NCI-H2227 (cell line): ENCODE measurements around the gene IMMT.
A peak's percentile ranks its signal among the peaks of the same experiment; 100 is the strongest.

ENCODE experiments used
- DNase-seq: peaks from one replicate; lab custom pipeline; 2025; ENCODE audit not compliant: unreplicated experiment; lab: John Stamatoyannopoulos, UW

IMMT gene

GRCh38 chr2:86226636-86227520, 31.6 kb upstream of the IMMT start:
- no peak for DNase-seq

- no peak for DNase-seq
These were observed 30.8 kb upstream of the IMMT start for GRCh38 chr2:86226070-86226469.

- DNase-seq: no peak
These were observed 30.3 kb upstream of the IMMT start for GRCh38 chr2:86225581-86225980.

- no peak for DNase-seq
These were observed 29.5 kb upstream of the IMMT start for GRCh38 chr2:86224645-86225355.

- no peak for DNase-seq
These were observed 28.8 kb upstream of the IMMT start for GRCh38 chr2:86223927-86224560.

- peak; percentile 81 for DNase-seq
These were observed 28.1 kb upstream of the IMMT start for GRCh38 chr2:86223140-86223926.

GRCh38 chr2:86221066-86221684, 25.9 kb upstream of the IMMT start:
- peak; percentile 58 for DNase-seq

- DNase-seq: no peak
These were observed 24.6 kb upstream of the IMMT start for GRCh38 chr2:86219896-86220295.

GRCh38 chr2:86218124-86218523, 22.9 kb upstream of the IMMT start:
- DNase-seq: no peak

GRCh38 chr2:86216575-86217555, 21.6 kb upstream of the IMMT start:
- peak; percentile 50 for DNase-seq

GRCh38 chr2:86214503-86214832, 19.2 kb upstream of the IMMT start:
- DNase-seq: no peak

- DNase-seq: no peak
These were observed 18.6 kb upstream of the IMMT start for GRCh38 chr2:86213699-86214502.

GRCh38 chr2:86213056-86213455, 17.8 kb upstream of the IMMT start:
- no peak for DNase-seq

- no peak for DNase-seq
These were observed 16.5 kb upstream of the IMMT start for GRCh38 chr2:86211796-86212188.

GRCh38 chr2:86211033-86211795, 16.0 kb upstream of the IMMT start:
- DNase-seq: no peak

GRCh38 chr2:86204458-86204857, 9.2 kb upstream of the IMMT start:
- no peak for DNase-seq

- no peak for DNase-seq
These were observed 8.4 kb upstream of the IMMT start for GRCh38 chr2:86203614-86204013.

GRCh38 chr2:86202702-86203101, 7.4 kb upstream of the IMMT start:
- DNase-seq: no peak
